Liver (tissue), 9 donors: Measurements from ENCODE around the gene ODC1. TPM values are rescaled to one million over a fixed set of nuclear protein-coding genes. Genes with fewer than 3 reads are reported as not detected.

Experiments
- DNase-seq: peaks from one replicate; pipeline ENCODE4 v3.0.0-alpha.2; 2017; ENCODE audit warnings: low spot score
- H3K27ac ChIP-seq, 2 donors: one replicate each; pipeline ENCODE4 v1.7.0; 2013; ENCODE audit warnings: inconsistent platforms in 2 of 2, low read length in 2 of 2, control low read depth in 1 of 2, low read depth in 1 of 2, mild to moderate bottlenecking in 1 of 2
- H3K27me3 ChIP-seq, 4 donors: one replicate each; pipeline versions ENCODE4 v1.6.1 to v1.7.0; 2013; ENCODE audit warnings: low read length in 3 of 4, inconsistent platforms in 1 of 4, mild to moderate bottlenecking in 1 of 4, moderate library complexity in 1 of 4; ENCODE audit not compliant: control insufficient read depth in 4 of 4, insufficient read depth in 4 of 4
- H3K36me3 ChIP-seq, 4 donors: one replicate each; pipeline versions ENCODE4 v1.6.1 to v1.7.0; 2013; ENCODE audit warnings: low read length in 3 of 4, mild to moderate bottlenecking in 3 of 4, low read depth in 1 of 4, moderate library complexity in 1 of 4; ENCODE audit not compliant: control insufficient read depth in 4 of 4, insufficient read depth in 3 of 4
- H3K4me1 ChIP-seq, 4 donors: one replicate each; pipeline versions ENCODE4 v1.6.1 to v1.7.0; 2013; ENCODE audit warnings: low read length in 3 of 4, mild to moderate bottlenecking in 3 of 4, moderate library complexity in 1 of 4; ENCODE audit not compliant: control insufficient read depth in 4 of 4, insufficient read depth in 4 of 4
- H3K4me3 ChIP-seq, 3 donors: one replicate each; pipeline versions ENCODE4 v1.6.1 to v1.7.0; 2013; ENCODE audit warnings: low read length in 3 of 3, control low read depth in 1 of 3, low read depth in 1 of 3, mild to moderate bottlenecking in 1 of 3
- H3K9ac ChIP-seq, 2 donors: one replicate each; pipeline ENCODE4 v1.7.0; 2013; ENCODE audit warnings: low read length in 2 of 2, mild to moderate bottlenecking in 2 of 2, moderate library complexity in 2 of 2, control low read depth in 1 of 2, low read depth in 1 of 2
- H3K9me3 ChIP-seq, 4 donors: one replicate each; pipeline versions ENCODE4 v1.6.1 to v1.7.0; 2013; ENCODE audit warnings: low read length in 3 of 4; ENCODE audit not compliant: control insufficient read depth in 4 of 4
- EGR1 ChIP-seq, 2 donors: IDR thresholded peaks; 2 replicates each; pipeline ENCODE4 v1.6.1; 2016 to 2018; ENCODE audit warnings: antibody characterized with exemption in 2 of 2, low read depth in 2 of 2
- FOXA1 ChIP-seq: IDR thresholded peaks from 2 replicates; pipeline ENCODE4 v1.6.1; 2016; ENCODE audit warnings: antibody characterized with exemption
- FOXA2 ChIP-seq: IDR thresholded peaks from 2 replicates; pipeline ENCODE4 v1.6.1; 2016; ENCODE audit warnings: antibody characterized with exemption
- GABPA ChIP-seq, 2 donors: IDR thresholded peaks in 1 of 2; conservative IDR thresholded peaks in 1 of 2; 2 replicates each; pipeline ENCODE4 v1.6.1; 2016; ENCODE audit warnings: antibody characterized with exemption in 2 of 2, mild to moderate bottlenecking in 1 of 2, moderate library complexity in 1 of 2
- HNF4A ChIP-seq, 2 donors: conservative IDR thresholded peaks; 2 replicates each; pipeline ENCODE4 v1.6.1; 2016; ENCODE audit warnings: antibody characterized with exemption in 2 of 2, mild to moderate bottlenecking in 2 of 2
- HNF4G ChIP-seq: IDR thresholded peaks from 2 replicates; pipeline ENCODE4 v1.6.1; 2016; ENCODE audit warnings: antibody characterized with exemption
- JUND ChIP-seq, 2 donors: IDR thresholded peaks; 2 replicates each; pipeline ENCODE4 v1.6.1; 2016; ENCODE audit warnings: antibody characterized with exemption in 2 of 2
- NR2F2 ChIP-seq: IDR thresholded peaks from 2 replicates; pipeline ENCODE4 v1.6.1; 2016; ENCODE audit warnings: antibody characterized with exemption
- RAD21 ChIP-seq, 2 donors: IDR thresholded peaks; 2 replicates each; pipeline ENCODE4 v1.6.1; 2016; ENCODE audit warnings: antibody characterized with exemption in 2 of 2, mild to moderate bottlenecking in 2 of 2
- RXRA ChIP-seq, 2 donors: IDR thresholded peaks; 2 replicates each; pipeline ENCODE4 v1.6.1; 2017 to 2018; ENCODE audit warnings: antibody characterized with exemption in 2 of 2, mild to moderate bottlenecking in 1 of 2
- SP1 ChIP-seq: IDR thresholded peaks from 2 replicates; pipeline ENCODE4 v1.6.1; 2018; ENCODE audit warnings: antibody characterized with exemption, mild to moderate bottlenecking
- TAF1 ChIP-seq: conservative IDR thresholded peaks from 2 replicates; pipeline ENCODE4 v1.6.1; 2016; ENCODE audit warnings: antibody characterized with exemption, mild to moderate bottlenecking
- YY1 ChIP-seq: IDR thresholded peaks from 2 replicates; pipeline ENCODE4 v1.6.1; 2016; ENCODE audit warnings: antibody characterized with exemption, mild to moderate bottlenecking
- WGBS: extraction: QIAGEN DNeasy Blood & Tissue Kit; methylation state at CpG from one replicate; pipeline ENCODE4 v1.1.7; 2013; 5-methylcytosine and 5-hydroxymethylcytosine counted together
- polyA plus RNA-seq, 2 donors: library from polyadenylated mRNA; stranded (reverse) in 1 of 2; unstranded in 1 of 2; fragments of 200-250 nt in 1 of 2; fragments of >200 nt in 1 of 2; fragmentation: Nextera tagmentation in 1 of 2; extraction: Ambion mirVana in 1 of 2; gene quantifications; one replicate each; pipeline versions ENCODE4 v1.2.1 to v1.2.3, GENCODE V29; 2013 to 2015
- total RNA-seq, 2 donors: library from RNA; depleted of rRNA; stranded (reverse); fragments of >200 nt; gene quantifications; one replicate each; pipeline ENCODE4 v1.2.3, GENCODE V29; 2014
- TF ChIP-seq, protein P1 (sequence below): IDR thresholded peaks from 2 replicates; pipeline ENCODE4 v1.6.1; 2016; ENCODE audit warnings: antibody characterized with exemption, mild to moderate bottlenecking
- TF ChIP-seq, protein P2 (sequence below): IDR thresholded peaks from 2 replicates; pipeline ENCODE4 v1.6.1; 2016; ENCODE audit warnings: antibody characterized with exemption
- TF ChIP-seq, protein P3 (sequence below): IDR thresholded peaks from 2 replicates; pipeline ENCODE4 v1.6.1; 2016; ENCODE audit warnings: antibody characterized with exemption
- TF ChIP-seq, protein P4 (sequence below): IDR thresholded peaks from 2 replicates; pipeline ENCODE4 v1.6.1; 2016; ENCODE audit warnings: antibody characterized with exemption
- TF ChIP-seq, protein P5 (sequence below): fragments of 150-350 bp; IDR thresholded peaks from 2 replicates; pipeline ENCODE4 v1.5.1; 2017; ENCODE audit warnings: improper control_type of control experiment, low read depth, low read length; ENCODE audit not compliant: missing input control
- donor health status: healthy.
- donor health status: healthy.
- donor health status: healthy.
- donor health status: healthy.
- donor health status: healthy.

Gene ODC1
- total and polyA plus RNA-seq, 4 donors, result 8.3 to 75.8 (median 48.1) TPM

DNA sequence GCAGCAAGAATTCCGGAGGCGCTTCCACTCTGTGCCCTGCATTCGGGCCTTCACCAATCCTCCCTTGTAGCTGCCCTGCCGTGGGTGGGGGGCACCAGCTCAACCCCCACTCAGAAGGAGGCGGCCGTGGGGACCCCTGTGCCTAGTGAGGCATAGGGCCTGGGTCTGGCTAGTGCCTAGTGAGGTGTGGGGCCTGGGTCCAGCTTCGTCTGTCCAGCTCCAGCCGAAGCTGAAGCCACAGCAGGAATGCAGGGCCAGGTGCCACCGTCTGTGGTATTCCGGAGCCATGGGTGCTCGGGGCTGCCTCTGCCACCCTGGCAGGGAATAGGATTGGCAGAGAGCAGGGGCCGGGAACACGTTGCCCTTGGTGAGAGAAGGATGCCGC is 12.3 kb downstream of the ODC1 start:
- Histone ChIP-seq H3K4me1 (peaks cover 0 to 5% (median 2%) of the 10 kb centered on the region in 4 donors), H3K9me3 (no peaks in the 10 kb centered on the region), H3K36me3 (peaks cover 2 to 11% (median 8%) of the 10 kb centered on the region in 4 donors), H3K27ac (no peak overlapping the region), H3K27me3 (no peaks in the 10 kb centered on the region), H3K4me3 (no peak overlapping the region), H3K9ac (no peak overlapping the region)
- 95% methylated on average over 14 of the region's 14 CpGs for WGBS
- no peak for DNase-seq
- TF ChIP-seq SP1 (no peak), HNF4A (conservative IDR thresholded peaks at IDR 0.05) (no peak), RXRA (IDR thresholded peaks at IDR 0.05) (no peak), EGR1 (IDR thresholded peaks at IDR 0.05; ENCODE audit: low read depth in 2 of 2) (no peak), GABPA (IDR thresholded peaks at IDR 0.05 in 1 of 2, conservative IDR thresholded peaks at IDR 0.05 in 1 of 2) (no peak), JUND (IDR thresholded peaks at IDR 0.05) (no peak), TAF1 (no peak)
- TF ChIP-seq, protein P1, sequence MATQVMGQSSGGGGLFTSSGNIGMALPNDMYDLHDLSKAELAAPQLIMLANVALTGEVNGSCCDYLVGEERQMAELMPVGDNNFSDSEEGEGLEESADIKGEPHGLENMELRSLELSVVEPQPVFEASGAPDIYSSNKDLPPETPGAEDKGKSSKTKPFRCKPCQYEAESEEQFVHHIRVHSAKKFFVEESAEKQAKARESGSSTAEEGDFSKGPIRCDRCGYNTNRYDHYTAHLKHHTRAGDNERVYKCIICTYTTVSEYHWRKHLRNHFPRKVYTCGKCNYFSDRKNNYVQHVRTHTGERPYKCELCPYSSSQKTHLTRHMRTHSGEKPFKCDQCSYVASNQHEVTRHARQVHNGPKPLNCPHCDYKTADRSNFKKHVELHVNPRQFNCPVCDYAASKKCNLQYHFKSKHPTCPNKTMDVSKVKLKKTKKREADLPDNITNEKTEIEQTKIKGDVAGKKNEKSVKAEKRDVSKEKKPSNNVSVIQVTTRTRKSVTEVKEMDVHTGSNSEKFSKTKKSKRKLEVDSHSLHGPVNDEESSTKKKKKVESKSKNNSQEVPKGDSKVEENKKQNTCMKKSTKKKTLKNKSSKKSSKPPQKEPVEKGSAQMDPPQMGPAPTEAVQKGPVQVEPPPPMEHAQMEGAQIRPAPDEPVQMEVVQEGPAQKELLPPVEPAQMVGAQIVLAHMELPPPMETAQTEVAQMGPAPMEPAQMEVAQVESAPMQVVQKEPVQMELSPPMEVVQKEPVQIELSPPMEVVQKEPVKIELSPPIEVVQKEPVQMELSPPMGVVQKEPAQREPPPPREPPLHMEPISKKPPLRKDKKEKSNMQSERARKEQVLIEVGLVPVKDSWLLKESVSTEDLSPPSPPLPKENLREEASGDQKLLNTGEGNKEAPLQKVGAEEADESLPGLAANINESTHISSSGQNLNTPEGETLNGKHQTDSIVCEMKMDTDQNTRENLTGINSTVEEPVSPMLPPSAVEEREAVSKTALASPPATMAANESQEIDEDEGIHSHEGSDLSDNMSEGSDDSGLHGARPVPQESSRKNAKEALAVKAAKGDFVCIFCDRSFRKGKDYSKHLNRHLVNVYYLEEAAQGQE, result no peak

DNA sequence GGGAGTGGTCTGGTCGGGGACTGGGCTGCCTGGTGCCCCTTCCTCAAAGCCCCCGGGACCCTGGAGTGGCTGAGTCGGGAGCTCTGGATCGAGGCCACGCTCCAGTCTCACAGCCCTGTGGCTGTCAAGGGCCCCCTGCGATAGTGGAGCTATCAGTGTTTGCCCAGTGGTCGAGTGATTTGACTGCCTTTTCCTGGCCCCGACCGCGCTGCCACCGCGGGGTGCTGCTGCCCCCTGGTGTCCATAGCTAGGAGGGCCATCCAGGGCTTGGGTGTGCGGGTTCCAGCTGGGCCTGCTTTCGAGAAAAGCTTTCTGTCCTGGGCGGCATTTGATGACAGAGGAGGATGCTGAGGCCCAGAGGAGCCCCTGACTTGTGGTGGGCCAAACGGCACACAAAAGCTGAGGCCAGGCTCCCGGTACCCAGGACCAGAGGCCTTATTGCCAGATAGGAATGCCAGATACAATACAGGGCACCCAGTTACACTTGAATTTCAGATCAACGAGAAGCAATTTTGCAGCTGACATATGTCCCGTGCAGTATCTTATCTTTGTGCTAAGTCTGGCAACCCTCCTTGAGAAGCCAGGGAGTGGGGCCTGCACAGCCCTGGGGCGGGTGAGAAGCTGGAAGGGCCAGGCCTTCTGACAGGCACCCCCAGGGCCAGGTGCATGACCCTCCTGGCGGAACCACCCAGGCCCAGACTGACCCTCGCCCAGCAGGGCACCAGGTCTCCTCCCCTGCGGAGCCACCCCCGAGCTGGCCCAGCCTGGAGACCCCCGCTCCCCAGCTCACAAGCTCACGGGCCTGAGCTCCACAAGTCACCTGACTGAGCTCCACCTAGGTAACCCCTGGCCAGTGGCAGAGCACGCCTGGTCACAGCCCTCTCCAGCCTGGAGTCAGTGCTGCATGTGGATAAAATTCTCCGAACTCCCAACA is 13.0 kb downstream of the ODC1 start:
- Histone ChIP-seq H3K4me3 (no peak overlapping the region), H3K27me3 (no peaks in the 10 kb centered on the region), H3K36me3 (peaks cover 2 to 4% (median 3%) of the 10 kb centered on the region in 4 donors), H3K9ac (no peak overlapping the region), H3K9me3 (no peaks in the 10 kb centered on the region), H3K27ac (no peak overlapping the region), H3K4me1 (peaks cover 0 to 5% (median 2%) of the 10 kb centered on the region in 4 donors)
- peak; percentile 90 for DNase-seq
- TF ChIP-seq, protein P2, sequence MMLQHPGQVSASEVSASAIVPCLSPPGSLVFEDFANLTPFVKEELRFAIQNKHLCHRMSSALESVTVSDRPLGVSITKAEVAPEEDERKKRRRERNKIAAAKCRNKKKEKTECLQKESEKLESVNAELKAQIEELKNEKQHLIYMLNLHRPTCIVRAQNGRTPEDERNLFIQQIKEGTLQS, result no peak
- no peak for TF ChIP-seq NR2F2
- TF ChIP-seq GABPA (IDR thresholded peaks at IDR 0.05 in 1 of 2, conservative IDR thresholded peaks at IDR 0.05 in 1 of 2), result no peak
- TF ChIP-seq, protein P3, sequence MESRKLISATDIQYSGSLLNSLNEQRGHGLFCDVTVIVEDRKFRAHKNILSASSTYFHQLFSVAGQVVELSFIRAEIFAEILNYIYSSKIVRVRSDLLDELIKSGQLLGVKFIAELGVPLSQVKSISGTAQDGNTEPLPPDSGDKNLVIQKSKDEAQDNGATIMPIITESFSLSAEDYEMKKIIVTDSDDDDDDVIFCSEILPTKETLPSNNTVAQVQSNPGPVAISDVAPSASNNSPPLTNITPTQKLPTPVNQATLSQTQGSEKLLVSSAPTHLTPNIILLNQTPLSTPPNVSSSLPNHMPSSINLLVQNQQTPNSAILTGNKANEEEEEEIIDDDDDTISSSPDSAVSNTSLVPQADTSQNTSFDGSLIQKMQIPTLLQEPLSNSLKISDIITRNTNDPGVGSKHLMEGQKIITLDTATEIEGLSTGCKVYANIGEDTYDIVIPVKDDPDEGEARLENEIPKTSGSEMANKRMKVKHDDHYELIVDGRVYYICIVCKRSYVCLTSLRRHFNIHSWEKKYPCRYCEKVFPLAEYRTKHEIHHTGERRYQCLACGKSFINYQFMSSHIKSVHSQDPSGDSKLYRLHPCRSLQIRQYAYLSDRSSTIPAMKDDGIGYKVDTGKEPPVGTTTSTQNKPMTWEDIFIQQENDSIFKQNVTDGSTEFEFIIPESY, result no peak
- TF ChIP-seq RXRA (IDR thresholded peaks at IDR 0.05), result no peak
- TF ChIP-seq FOXA1, result no peak
- TF ChIP-seq, protein P4, sequence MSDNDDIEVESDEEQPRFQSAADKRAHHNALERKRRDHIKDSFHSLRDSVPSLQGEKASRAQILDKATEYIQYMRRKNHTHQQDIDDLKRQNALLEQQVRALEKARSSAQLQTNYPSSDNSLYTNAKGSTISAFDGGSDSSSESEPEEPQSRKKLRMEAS, result no peak
- TF ChIP-seq, protein P5, sequence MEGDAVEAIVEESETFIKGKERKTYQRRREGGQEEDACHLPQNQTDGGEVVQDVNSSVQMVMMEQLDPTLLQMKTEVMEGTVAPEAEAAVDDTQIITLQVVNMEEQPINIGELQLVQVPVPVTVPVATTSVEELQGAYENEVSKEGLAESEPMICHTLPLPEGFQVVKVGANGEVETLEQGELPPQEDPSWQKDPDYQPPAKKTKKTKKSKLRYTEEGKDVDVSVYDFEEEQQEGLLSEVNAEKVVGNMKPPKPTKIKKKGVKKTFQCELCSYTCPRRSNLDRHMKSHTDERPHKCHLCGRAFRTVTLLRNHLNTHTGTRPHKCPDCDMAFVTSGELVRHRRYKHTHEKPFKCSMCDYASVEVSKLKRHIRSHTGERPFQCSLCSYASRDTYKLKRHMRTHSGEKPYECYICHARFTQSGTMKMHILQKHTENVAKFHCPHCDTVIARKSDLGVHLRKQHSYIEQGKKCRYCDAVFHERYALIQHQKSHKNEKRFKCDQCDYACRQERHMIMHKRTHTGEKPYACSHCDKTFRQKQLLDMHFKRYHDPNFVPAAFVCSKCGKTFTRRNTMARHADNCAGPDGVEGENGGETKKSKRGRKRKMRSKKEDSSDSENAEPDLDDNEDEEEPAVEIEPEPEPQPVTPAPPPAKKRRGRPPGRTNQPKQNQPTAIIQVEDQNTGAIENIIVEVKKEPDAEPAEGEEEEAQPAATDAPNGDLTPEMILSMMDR, result peak; percentile 98
- no peak for TF ChIP-seq YY1
- TF ChIP-seq FOXA2, result no peak
- no peak for TF ChIP-seq SP1
- TF ChIP-seq RAD21 (IDR thresholded peaks at IDR 0.05), result peak; percentile 96 to 99
- no peak for TF ChIP-seq HNF4A (conservative IDR thresholded peaks at IDR 0.05)
- no peak for TF ChIP-seq HNF4G
- TF ChIP-seq EGR1 (IDR thresholded peaks at IDR 0.05; ENCODE audit: low read depth in 2 of 2), result no peak
- no peak for TF ChIP-seq JUND (IDR thresholded peaks at IDR 0.05)
- TF ChIP-seq TAF1, result no peak
- WGBS, result 41% methylated on average over 28 of the region's 28 CpGs
